Measurements from ENCODE around the gene SELENOS. TPM values are rescaled to one million over a fixed set of nuclear protein-coding genes. Genes with fewer than 3 reads are reported as not detected.

SELENOS gene
- total and polyA plus RNA-seq, 2 donors (not counting 3 experiments of a cell fraction or from before 2014, with no cell fraction given) = 70.4 to 101 TPM

- H3K4me2 ChIP-seq (ENCODE audit: insufficient read depth, low read length) = no peak overlapping the region
- ChIA-PET POLR2A (interaction anchor here (1.5 kb wide), 1 partner anchor 68 kb away, joined by 3 read pairs; no protein-coding TSS in a partner anchor), CTCF (interaction anchor here (0.7 to 1.9 kb wide), 6 partner anchors 8 to 229 kb away, joined by 3 to 7 read pairs (median 4); partner anchors contain the start of gene CHSY1)
- DNase-seq (ENCODE audit: low read depth, low spot score) (no peak), FAIRE-seq (no peak)
- H3K9me1 ChIP-seq (replicated peaks; ENCODE audit: control insufficient read depth, extremely low read depth, insufficient read depth, low read length) = no peaks in the 10 kb centered on the region
- H3K9me3 ChIP-seq (replicated peaks; ENCODE audit: control insufficient read depth, insufficient read depth, low read length) = no peaks in the 10 kb centered on the region
- dilution Hi-C loops (cut with MboI; ENCODE audit: extremely low pct_ligation_motif_present, low sequenced_read_pairs) (loop anchor here (5.0 kb wide), 1 partner anchor 37 kb away; no protein-coding TSS in a partner anchor), intact Hi-C loops (cut with micrococcal nuclease) (no loop called here)
- no peak overlapping the region for H3K27ac ChIP-seq (ENCODE audit: insufficient read depth, low read depth, low read length)
- H3K79me2 ChIP-seq (ENCODE audit: control insufficient read depth, insufficient read depth, low read length) = peaks cover 98% of the 10 kb centered on the region
- H2AFZ ChIP-seq (ENCODE audit: low read depth, low read length) = no peak overlapping the region
- H3K27me3 ChIP-seq (ENCODE audit: control insufficient read depth in 2 of 2, insufficient read depth in 2 of 2, low read length in 2 of 2) = no peaks in the 10 kb centered on the region
- H3K4me3 ChIP-seq (replicated peaks in 1 of 3; ENCODE audit: insufficient read depth in 1 of 3, low read depth in 1 of 3, low read length in 3 of 3) = no peak overlapping the region
- H3K4me1 ChIP-seq (ENCODE audit: control insufficient read depth, extremely low read depth, insufficient read depth, low read length) = peaks cover 48% of the 10 kb centered on the region
- no peak overlapping the region for H3K9ac ChIP-seq (replicated peaks; ENCODE audit: extremely low read depth, insufficient read depth, low read length)
- no TSS peak for BruUV-seq (replicated peaks)
- H3K36me3 ChIP-seq (ENCODE audit: control insufficient read depth in 2 of 2, extremely low read depth in 1 of 2, insufficient read depth in 2 of 2, low read length in 2 of 2) = no peaks in the 10 kb centered on the region
- no peak for TF ChIP-seq POLR2A (IDR thresholded peaks at IDR 0.05; ENCODE audit: low read depth, low read length)
- no peak for TF ChIP-seq MAX (IDR thresholded peaks at IDR 0.05; ENCODE audit: insufficient read depth, insufficient read length)
- TF ChIP-seq CTCF (IDR thresholded peaks at IDR 0.05; ENCODE audit: extremely low read depth in 1 of 2, insufficient read depth in 1 of 2, low read depth in 1 of 2, low read length in 2 of 2) = no peak
- no peak for TF ChIP-seq GATA2 (IDR thresholded peaks at IDR 0.05; ENCODE audit: insufficient read depth, insufficient read length, low read depth, low read length)
- peaks cover 18% of the 10 kb centered on the region for H4K20me1 ChIP-seq (replicated peaks; ENCODE audit: control insufficient read depth, extremely low read depth, insufficient read depth, low read length)
Measured at GRCh38 chr15:101244036-101244781, 33.1 kb downstream of the SELENOS start.
